DMS79 (cell line): ENCODE measurements around the gene ZNF766.
"Not testable (repeated sequence)": the region's sequence is repeated elsewhere in the genome, so short reads cannot be mapped to it uniquely, and the experiment has no call there.

ENCODE experiments used
- DNase-seq: peaks from one replicate; lab custom pipeline; 2025; lab: John Stamatoyannopoulos, UW

Gene ZNF766

DNA sequence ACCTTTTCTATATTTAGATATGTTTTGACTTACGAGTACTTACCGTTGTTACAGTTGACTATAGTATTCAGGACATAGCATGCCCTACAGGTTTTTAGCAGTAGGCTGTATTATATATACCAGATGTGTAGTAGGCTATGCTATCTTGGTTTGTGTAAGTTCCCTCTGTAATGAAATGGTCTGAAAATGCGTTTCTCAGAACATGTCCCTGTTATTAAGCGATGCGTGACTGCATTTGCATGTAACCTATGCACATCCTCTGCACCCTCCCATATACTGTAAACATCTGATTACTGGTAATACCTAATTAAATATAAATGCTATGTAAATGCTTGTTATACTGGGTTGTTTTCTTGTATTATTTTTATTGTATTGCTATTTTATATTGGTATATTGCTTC, 6.6 kb downstream of the ZNF766 start:
- no peak for DNase-seq

DNA sequence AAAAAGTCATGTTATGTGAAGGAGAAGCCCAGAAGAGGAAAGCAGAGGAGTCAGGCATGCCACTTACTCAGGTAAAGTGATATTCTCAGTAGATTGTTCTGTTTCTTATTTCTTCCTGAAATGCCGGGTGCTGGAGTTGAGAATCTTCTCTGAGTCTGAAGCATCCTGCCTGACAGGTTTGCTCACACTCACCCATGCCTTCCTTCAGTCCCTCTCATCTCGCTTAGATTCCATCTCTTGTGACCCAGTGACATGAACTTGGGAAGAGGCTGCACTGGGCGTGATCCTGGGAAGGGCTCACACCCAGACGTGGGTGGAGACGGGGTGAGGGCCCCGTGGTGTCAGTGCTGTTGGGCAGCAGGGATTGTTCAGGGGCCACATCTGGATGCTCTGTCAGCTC, 8.1 kb downstream of the ZNF766 start:
- DNase-seq, result no peak

DNA sequence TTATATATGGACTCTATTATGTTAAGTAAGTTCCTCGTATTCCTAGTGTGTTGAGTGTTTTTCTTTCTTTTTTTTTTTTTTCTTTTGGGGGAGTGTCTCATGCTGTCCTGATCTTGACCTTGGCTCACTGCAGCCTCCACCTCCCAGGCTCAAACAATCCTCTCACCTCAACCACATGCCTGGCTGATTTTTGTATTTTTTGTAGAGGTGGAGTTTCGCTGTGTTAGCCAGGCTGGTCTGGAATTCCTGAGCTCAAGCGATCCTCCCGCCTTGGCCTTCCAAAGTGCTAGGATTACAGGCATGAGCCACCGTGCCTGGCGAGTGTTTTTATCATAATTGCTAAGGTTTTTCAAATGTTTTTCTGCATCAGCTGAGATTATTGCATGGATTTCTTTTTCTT, 16.9 kb downstream of the ZNF766 start:
- DNase-seq, result no peak

DNA sequence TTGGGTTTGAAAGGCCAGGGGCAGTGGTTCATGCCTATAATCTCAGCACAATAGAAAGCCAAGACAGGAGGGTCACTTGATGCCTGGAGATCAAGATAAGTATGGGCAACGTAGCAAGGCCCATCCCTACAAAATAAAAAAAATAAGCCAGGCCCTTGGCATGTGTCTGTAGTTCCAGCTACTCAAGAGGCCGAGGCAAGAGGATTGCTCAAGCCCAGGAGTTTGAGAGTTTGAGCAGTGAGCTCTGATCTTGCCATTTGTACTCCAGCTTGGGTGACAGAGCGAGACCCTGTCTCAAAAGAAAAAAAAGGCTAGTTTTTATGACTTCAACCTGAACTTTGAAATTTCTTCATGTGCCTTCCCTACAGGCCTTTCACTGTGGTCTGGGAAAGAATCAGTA, 22.4 kb downstream of the ZNF766 start:
- DNase-seq, result no peak

DNA sequence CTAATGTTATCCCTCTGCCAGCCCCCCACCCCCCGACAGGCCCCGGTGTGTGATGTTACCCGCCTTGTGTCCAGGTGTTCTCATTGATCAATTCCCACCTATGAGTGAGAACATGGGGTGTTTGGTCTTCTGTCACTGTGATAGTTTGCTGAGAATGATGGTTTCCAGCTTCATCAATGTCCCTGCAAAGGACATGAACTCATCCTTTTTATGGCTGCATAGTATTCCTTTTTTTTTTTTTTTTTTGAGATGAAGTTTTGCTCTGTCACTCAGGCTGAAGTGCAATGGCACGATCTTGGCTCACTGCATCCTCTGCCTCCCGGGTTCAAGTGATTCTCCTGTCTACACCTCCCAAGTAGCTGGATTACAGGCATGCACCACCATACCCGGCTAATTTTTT, 23.6 kb downstream of the ZNF766 start:
- not testable (repeated sequence) for DNase-seq

DNA sequence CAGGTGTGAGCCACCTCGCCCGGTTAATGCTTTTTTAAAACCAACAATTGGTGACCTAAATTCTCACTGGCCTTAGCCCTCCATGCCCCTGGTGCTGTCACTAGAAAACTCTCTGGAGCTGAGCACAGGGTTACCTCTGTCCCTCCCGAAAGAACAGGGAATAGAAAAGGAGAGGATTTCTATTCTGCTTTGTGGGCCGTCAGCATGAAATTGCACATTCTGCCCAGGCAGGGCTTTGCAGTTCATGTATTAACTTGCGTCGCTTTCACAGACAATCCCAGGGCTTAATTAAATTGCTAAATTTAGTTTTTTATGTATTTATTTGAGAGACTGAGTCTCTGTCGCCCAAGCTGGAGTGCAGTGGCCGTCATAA, 27.0 kb downstream of the ZNF766 start:
- DNase-seq, result no peak

DNA sequence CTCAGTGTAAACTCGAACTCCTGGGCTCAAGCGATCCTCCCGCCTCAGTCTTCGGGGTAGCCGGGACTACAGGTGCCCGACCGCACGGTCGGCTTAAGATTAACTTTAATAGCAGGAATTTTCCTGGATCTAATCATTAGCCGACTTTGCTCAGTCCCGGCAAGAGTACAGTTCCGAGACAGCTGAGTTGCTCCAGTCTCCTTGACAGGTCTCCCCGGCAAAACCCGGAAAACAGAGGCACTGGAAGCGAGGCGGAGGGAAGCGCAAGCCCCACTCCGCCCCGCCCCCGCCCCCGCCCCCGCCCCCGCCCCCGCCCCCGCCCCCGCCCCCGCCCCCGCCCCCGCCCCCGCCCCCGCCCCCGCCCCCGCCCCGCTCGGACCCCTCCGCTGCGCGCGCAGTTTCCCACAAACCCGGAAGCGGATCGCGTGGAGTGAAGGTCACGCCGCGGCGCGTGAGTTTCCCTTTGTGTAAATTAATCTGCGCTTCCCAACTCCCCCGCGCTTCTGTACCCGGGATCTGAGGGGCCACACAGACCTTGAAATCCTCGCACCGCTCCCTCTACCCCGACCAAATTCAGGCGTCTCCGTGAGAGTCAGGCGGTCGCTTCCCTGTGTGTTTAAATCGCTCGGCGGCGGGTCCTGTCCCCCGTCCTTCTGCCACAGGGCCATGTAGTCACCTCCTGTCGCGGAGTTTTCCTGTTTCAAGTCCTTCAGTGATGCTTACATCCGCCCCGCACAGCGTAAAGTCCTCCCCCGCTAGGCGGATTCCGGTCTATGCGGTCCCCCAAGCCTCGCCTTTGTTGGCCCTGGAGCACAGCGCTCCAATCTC, 27.6 kb downstream of the ZNF766 start, which contains the start of gene ZNF480:
Gene ZNF480 (plus strand): TSS at position 397 of the 828 bp plus-strand sequence. CDS start 3,244 bp downstream, outside the sequence.
- peak; percentile 72 for DNase-seq

DNA sequence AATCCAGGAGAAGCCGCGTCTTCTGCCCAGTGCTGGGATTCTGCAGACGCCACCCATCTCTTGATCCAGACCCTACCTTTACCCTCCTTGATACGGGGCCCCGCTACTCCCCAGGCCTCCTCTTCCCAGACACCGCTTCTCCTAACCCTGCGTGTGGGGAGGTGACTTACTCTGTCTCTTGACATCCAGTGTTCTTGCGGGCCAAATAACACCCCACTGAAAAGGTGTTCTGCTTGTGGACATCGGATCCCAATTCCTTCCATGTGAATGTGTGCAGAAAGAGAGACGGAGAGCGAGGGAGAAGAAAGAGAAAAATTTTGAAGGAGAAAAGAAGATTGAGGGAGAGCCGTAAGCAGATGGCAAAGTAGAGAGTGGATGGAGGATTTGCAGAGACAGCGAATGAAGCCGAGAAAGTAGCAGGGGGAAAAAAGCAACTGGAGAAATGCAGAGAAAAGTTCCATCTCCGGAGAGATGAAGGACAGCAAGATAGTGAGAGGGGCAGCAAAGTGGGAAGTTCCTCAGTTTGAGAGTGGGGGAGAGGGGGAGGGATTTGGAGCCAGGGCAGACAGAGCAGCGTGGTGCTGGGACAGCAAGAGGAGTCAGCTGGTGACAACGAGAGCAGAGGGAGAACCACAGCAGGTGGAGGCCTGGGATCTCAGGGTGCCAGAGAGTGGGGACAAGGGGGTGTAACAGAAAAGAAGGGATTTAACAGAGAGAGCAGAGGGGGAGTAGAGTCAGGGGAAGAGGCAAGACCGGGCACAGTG, 28.4 kb downstream of the ZNF766 start:
- peak; percentile 48 for DNase-seq

DNA sequence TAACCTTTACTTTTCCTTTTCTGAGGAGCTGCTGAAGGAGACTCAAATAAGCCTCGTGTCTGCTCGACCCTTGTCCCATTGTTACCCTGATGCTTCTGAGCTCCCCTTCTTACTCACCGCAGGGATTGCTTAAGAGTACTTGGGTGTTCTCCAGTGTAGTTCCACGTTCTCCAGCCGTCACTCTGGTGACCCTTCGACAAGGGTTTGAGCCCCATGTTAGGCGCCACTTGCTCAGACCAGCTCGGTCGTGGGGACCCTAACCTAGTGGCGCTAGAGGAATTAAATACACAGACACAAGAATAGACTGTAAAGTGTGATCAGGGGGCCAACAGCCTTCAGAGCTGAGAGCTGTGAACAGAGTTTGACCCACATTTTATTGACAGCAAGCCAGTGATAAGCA, 37.9 kb downstream of the ZNF766 start:
- no peak for DNase-seq

DNA sequence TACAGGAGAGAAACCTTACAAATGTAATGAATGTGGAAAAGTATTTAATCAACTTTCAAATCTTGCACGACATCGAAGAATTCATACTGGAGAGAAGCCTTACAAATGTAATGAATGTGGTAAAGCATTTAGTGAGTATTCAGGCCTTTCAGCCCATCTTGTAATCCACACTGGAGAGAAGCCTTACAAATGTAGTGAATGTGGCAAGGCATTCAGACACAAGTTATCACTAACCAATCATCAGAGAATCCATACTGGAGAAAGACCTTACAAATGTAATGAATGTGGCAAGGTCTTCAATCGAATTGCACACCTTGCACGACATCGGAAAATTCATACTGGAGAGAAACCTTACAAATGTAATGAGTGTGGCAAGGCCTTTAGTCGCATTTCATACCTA, 53.0 kb downstream of the ZNF766 start:
- no peak for DNase-seq

DNA sequence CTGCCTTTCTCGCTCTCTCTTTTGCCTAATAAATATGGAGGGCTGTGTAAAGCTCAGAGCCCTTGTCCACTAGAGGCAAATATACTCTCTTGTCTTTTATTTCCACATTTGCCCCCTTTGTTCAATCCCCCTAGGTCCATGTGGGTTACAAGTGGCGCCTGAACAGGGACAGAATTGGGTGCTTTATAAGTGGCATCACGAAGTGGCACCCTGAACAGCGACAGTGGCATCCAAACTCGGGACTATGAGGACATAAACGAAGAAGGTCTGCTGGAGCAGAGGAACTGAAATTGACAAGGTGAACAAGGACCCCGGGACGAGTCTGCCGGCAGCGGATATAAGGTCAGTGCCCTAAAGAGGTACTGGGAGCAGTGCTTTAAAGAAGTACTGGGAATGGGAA, 62.4 kb downstream of the ZNF766 start:
- no peak for DNase-seq

DNA sequence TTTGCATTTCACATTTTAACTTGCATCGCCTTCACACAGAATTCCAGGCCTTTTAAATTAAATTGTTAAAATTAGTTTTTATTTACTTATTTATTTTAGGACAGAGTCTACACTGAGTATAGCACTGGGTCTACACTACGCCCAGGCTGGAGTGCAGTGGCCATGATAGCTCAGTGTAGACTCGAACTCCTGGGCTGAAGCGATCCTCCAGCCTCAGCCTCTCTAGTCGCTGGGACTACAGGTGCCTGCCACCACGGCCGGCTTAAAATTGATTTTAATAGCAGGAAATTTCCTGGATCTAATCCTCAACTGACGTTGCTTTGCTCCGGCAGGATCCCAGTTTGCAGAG, 66.4 kb downstream of the ZNF766 start:
- no peak for DNase-seq

DNA sequence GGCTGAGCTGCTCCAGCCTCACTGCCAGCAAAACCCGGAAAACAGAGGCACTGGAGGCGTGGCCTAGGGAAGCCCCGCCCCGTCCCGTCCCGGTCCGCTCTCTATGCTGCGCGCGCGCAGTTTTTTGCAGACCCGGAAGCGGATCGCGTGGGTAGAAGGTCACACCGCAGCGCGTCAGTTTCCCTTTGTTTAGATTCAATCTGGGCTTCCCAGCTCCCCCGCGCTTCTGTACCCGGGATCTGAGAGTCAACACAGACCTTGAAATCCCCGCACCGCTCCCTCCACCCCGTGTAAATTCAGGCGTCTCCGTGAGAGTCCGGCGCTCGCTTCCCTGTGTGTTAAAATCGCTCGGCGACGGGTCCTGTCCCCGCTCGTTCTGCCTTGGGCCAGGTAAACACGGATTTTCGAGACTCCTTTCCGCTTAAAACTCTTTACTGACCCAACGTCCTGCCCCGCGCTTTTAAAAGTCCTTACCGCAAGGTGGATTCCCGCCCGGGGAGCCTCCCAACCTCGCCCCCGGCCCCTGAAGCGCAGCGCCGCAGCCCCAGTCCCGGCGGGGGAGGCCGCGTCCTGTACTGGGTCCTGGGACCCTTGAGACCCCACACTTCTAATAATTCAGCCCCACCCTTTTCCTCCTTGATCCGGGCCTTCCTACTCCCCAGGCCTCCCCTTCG, 66.9 kb downstream of the ZNF766 start, which contains the start of gene ZNF610:
Gene ZNF610 (plus strand): TSS at position 127 of the 674 bp plus-strand sequence. CDS start 12,930 bp downstream, outside the sequence.
- peak; percentile 58 for DNase-seq

DNA sequence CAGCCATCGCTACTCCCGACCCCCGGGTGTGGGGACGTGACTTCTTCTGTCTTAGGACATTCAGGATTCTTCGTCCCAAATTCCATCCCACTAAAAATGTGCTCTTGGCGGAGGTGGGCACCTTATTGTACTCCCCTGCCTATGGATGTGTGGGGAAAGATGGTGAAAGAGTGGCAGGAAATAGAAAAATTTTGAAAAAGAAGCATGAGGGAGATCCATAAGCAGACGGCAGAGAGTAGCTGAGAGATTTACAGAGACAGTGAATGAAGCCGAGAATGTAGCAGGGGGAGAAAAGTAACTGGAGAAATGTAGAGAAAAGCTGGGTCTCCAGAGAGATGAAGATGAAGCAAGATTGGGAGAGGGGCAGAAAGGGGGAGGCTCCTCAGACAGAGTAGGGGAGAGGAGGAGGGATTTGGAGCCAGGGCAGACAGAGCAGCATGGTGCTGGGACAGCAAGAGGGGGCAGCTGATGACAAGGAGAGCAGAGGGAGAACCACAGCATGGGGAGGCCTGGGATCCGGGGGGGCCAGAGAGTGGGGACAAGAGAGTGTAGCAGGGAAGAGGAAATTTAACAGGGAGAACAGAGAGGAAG, 67.5 kb downstream of the ZNF766 start:
- DNase-seq, result no peak

DNA sequence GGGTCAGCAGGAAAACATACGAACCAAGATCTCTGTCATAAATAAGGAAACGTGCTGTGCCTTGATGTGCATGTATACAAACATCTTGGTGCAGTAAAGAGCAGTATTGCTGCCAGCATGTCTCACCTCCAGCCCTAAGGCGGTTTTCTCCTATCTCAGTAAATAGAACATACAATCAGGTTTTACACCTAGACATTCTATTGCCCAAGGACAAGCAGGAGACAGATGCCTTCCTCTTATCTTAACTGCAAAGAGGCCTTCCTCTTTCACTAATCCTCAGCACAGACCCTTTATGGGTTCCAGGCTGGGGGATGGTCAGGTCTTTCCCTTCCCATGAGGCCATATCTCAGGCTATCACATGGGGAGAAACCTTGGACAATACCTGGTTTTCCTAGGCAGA, 69.6 kb downstream of the ZNF766 start:
- not testable (repeated sequence) for DNase-seq

DNA sequence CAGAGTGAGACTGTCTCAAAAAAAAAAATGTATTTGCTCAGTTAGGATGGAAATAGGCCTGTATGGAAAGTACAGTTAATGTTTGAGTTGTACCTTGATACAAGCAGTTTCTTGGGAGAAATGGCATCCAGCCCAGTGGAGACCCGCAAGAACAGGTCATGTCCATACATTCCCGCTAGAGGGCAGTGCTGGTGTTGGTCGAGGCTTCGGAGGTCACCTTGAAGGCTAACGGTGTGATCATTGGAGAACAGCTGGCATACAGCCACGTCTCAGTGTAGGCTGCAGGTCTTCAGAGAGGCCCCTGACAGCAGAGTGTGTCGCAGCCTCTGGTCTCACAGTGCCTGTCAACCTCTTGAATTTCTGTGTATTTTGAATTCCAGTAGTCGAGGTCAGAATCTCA, 74.2 kb downstream of the ZNF766 start:
- no peak for DNase-seq

DNA sequence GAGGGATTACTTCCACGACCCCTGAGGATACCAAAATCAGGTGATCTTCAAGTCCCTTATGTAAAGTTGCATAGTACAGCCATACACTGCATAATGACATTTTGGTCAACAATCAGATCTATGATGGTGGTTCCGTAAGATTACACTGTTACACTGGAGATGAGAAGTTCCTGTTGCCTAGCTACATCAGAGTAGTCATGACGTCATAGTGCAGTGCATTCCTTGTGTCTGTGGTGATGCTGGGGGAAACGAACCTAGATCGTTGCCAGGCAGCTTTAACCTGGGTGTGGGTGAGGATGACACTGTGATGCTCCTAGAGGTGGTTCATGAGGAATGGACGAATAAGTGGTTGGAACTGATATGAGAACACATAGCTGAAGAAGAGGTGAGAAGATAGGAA, 75.8 kb downstream of the ZNF766 start:
- DNase-seq, result no peak
